GM23248 (cell line): ENCODE measurements around the gene SMARCA4.

ENCODE experiments used
- EZH2 ChIP-seq: fragments of 200-600 bp; sonication (generic); IDR thresholded peaks from 2 replicates; pipeline ENCODE4 v1.6.1; 2018; ENCODE audit warnings: antibody characterized with exemption, mild to moderate bottlenecking; ENCODE audit not compliant: insufficient read depth, poor library complexity, severe bottlenecking
- EZH2phosphoT487 ChIP-seq: fragments of 200-600 bp; sonication (generic); IDR thresholded peaks from 2 replicates; pipeline ENCODE4 v1.6.1; 2018; ENCODE audit warnings: antibody characterized with exemption, moderate library complexity, mild to moderate bottlenecking, low read depth; ENCODE audit not compliant: insufficient read depth

GRCh38 chr19:10935371-10936059 is 25.3 kb upstream of the SMARCA4 start:
- no peak for TF ChIP-seq EZH2
- no peak for TF ChIP-seq EZH2phosphoT487
